ENCODE measurements around the gene MAP3K14. TPM values are rescaled to one million over a fixed set of nuclear protein-coding genes. Genes with fewer than 3 reads are reported as not detected.

Gene MAP3K14
- total and polyA plus RNA-seq, 10 of the 15 experiments (the other 5 are each of a cell fraction or from before 2014, with no cell fraction given) = 2.1 to 33.3 (median 19.7) TPM

DNA sequence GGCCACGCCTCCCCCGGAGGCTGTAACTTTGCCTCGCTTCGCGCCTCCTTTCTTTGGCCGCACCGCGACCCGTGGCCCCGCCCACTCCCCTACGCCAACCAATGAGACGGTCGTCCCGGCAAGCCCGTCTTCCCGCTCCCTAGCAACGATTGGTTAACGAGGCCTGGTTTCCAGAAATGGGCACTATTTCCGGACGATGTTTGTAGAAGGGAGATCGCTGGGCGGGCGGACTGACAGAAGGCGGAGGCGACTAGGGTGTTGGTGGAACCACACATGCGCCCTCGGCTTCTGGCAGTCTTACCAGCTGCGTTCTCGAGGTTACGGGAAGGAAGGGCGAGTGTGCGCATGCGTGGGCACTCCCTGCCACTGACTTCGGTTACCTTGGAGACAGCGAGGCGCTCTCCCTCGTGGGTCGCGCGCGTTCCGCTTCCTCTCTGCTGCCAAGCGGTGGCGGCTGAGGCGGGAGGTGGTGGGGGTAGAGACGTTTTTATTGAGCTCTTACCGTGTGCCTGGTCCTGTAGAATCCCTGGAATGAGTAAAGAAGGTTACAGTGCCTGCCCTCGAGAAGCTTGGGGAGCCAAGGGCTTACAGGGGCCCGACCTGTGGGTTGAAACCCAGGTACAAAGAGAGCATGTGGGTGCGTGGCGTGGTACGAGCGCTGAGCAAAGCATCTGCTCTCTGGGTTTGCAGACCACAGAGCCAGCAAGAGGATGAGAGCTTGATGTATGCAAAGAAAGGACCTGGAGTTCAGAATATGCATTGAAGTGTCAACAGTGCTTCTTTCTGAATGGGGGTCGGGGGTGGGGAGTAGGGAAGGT lies 500 bp upstream of the MAP3K14 start (continued):
- TF ChIP-seq EZH2 (IDR thresholded peaks at IDR 0.05; ENCODE audit: borderline replicate concordance, control insufficient read depth, low read depth, low read length) (peak; percentile 98; the same call in 1 of the 2 replicates), PRDM15 (CRISPR knock-in tag; IDR thresholded peaks at IDR 0.05) (no peak), ASH2L (IDR thresholded peaks at IDR 0.05; ENCODE audit: borderline replicate concordance, low read depth) (no peak), SP1 (IDR thresholded peaks at IDR 0.05; ENCODE audit: low read depth, low read length) (peak; percentile 89)
- TF ChIP-seq, protein P1, sequence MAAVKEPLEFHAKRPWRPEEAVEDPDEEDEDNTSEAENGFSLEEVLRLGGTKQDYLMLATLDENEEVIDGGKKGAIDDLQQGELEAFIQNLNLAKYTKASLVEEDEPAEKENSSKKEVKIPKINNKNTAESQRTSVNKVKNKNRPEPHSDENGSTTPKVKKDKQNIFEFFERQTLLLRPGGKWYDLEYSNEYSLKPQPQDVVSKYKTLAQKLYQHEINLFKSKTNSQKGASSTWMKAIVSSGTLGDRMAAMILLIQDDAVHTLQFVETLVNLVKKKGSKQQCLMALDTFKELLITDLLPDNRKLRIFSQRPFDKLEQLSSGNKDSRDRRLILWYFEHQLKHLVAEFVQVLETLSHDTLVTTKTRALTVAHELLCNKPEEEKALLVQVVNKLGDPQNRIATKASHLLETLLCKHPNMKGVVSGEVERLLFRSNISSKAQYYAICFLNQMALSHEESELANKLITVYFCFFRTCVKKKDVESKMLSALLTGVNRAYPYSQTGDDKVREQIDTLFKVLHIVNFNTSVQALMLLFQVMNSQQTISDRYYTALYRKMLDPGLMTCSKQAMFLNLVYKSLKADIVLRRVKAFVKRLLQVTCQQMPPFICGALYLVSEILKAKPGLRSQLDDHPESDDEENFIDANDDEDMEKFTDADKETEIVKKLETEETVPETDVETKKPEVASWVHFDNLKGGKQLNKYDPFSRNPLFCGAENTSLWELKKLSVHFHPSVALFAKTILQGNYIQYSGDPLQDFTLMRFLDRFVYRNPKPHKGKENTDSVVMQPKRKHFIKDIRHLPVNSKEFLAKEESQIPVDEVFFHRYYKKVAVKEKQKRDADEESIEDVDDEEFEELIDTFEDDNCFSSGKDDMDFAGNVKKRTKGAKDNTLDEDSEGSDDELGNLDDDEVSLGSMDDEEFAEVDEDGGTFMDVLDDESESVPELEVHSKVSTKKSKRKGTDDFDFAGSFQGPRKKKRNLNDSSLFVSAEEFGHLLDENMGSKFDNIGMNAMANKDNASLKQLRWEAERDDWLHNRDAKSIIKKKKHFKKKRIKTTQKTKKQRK (IDR thresholded peaks at IDR 0.05; ENCODE audit: low read depth, low read length) = no peak

Data from GM12878 (cell line).